Karpas-422 (cell line): ENCODE measurements around the gene AGAP1. TPM values are rescaled to one million over a fixed set of nuclear protein-coding genes. Genes with fewer than 3 reads are reported as not detected.

Experiments
- DNase-seq: peaks from one replicate; pipeline ENCODE4 v3.0.0-alpha.2; 2015
- H2AFZ ChIP-seq: fragments of 200-600 bp; sonication (generic); 2 replicates; pipeline ENCODE4 v1.6.1; 2014; ENCODE audit warnings: antibody characterized with exemption, low read length, mixed read lengths
- H3K27ac ChIP-seq: fragments of 200-600 bp; sonication (generic); 2 replicates; pipeline ENCODE4 v1.5.1; 2014; ENCODE audit warnings: mild to moderate bottlenecking, low read length, moderate library complexity
- H3K27me3 ChIP-seq: fragments of 200-600 bp; sonication (generic); 2 replicates; pipeline ENCODE4 v1.6.1; 2014; ENCODE audit warnings: low read length, mixed read lengths
- H3K36me3 ChIP-seq: fragments of 200-600 bp; sonication (generic); 2 replicates; pipeline ENCODE4 v1.6.1; 2014; ENCODE audit warnings: low read length, mixed read lengths; ENCODE audit not compliant: insufficient read depth
- H3K4me1 ChIP-seq: fragments of 200-600 bp; sonication (generic); 2 replicates; pipeline ENCODE4 v1.6.1; 2014; ENCODE audit warnings: mild to moderate bottlenecking, low read length, mixed read lengths
- H3K4me2 ChIP-seq: fragments of 200-600 bp; sonication (generic); 2 replicates; pipeline ENCODE4 v1.6.1; 2014; ENCODE audit warnings: low read length, low read depth, mild to moderate bottlenecking; ENCODE audit not compliant: poor library complexity, severe bottlenecking
- H3K4me3 ChIP-seq: fragments of 200-600 bp; sonication (generic); 2 replicates; pipeline ENCODE4 v1.5.1; 2014; ENCODE audit warnings: mild to moderate bottlenecking, antibody characterized with exemption, low read length, mixed read lengths
- H3K79me2 ChIP-seq: fragments of 200-600 bp; sonication (generic); 2 replicates; pipeline ENCODE4 v1.6.1; 2014; ENCODE audit warnings: mild to moderate bottlenecking, low read length, mixed read lengths
- H3K9ac ChIP-seq: fragments of 200-600 bp; sonication (generic); 2 replicates; pipeline ENCODE4 v1.6.0; 2014; ENCODE audit warnings: low read length
- H3K9me2 ChIP-seq: fragments of 200-600 bp; sonication (generic), shearing (Covaris generic); replicated peaks from 2 replicates; pipeline ENCODE4 v1.6.0; 2014; ENCODE audit warnings: mild to moderate bottlenecking, low read length, moderate library complexity; ENCODE audit not compliant: insufficient read depth
- H3K9me3 ChIP-seq: fragments of 300-700, 200-600 bp; sonication (generic); 2 replicates; pipeline ENCODE4 v1.6.1; 2014; ENCODE audit warnings: low read length, mixed read lengths
- H4K20me1 ChIP-seq: fragments of 200-600 bp; sonication (generic); 2 replicates; pipeline ENCODE4 v1.6.1; 2014; ENCODE audit warnings: mild to moderate bottlenecking, antibody characterized with exemption, low read length, low read depth; ENCODE audit not compliant: insufficient read depth
- total RNA-seq: library from RNA; depleted of rRNA; stranded (reverse); fragments of >200 nt; shearing (Covaris generic); gene quantifications from 2 replicates; pipeline ENCODE4 v1.2.3, GENCODE V29; 2014; ENCODE audit warnings: low replicate concordance

Gene AGAP1
- total RNA-seq, 1 experiment from 2014 or later: not detected

GRCh38 chr2:236026841-236027240 is 533.0 kb downstream of the AGAP1 start:
- Histone ChIP-seq H4K20me1 (no peaks in the 10 kb centered on the region), H2AFZ (no peak overlapping the region), H3K36me3 (no peaks in the 10 kb centered on the region), H3K4me3 (no peak overlapping the region), H3K4me2 (no peak overlapping the region), H3K27ac (no peak overlapping the region), H3K79me2 (no peaks in the 10 kb centered on the region), H3K9me3 (no peaks in the 10 kb centered on the region), H3K9ac (no peak overlapping the region), H3K9me2 (no peaks in the 10 kb centered on the region), H3K27me3 (no peaks in the 10 kb centered on the region), H3K4me1 (no peaks in the 10 kb centered on the region)
- DNase-seq: no peak

- H4K20me1 ChIP-seq: no peaks in the 10 kb centered on the region
- H3K9me3 ChIP-seq: no peaks in the 10 kb centered on the region
- H3K4me3 ChIP-seq: no peak overlapping the region
- H3K27ac ChIP-seq: no peak overlapping the region
- no peak overlapping the region for H2AFZ ChIP-seq
- no peaks in the 10 kb centered on the region for H3K79me2 ChIP-seq
- no peaks in the 10 kb centered on the region for H3K27me3 ChIP-seq
- no peak overlapping the region for H3K9ac ChIP-seq
- H3K4me1 ChIP-seq: no peaks in the 10 kb centered on the region
- H3K36me3 ChIP-seq: no peaks in the 10 kb centered on the region
- DNase-seq: no peak
- H3K4me2 ChIP-seq: no peak overlapping the region
- no peaks in the 10 kb centered on the region for H3K9me2 ChIP-seq
Observed at GRCh38 chr2:236028066-236028465, 534.2 kb downstream of the AGAP1 start.

- H3K36me3 ChIP-seq: no peaks in the 10 kb centered on the region
Observed at GRCh38 chr2:236033462-236033861, 539.6 kb downstream of the AGAP1 start.

GRCh38 chr2:236034974-236035373 is 541.1 kb downstream of the AGAP1 start:
- no peaks in the 10 kb centered on the region for H3K9me2 ChIP-seq
- no peaks in the 10 kb centered on the region for H3K9me3 ChIP-seq
- no peaks in the 10 kb centered on the region for H3K4me1 ChIP-seq
- H3K4me2 ChIP-seq: no peak overlapping the region
- no peaks in the 10 kb centered on the region for H3K27me3 ChIP-seq
- H3K9ac ChIP-seq: no peak overlapping the region
- H3K27ac ChIP-seq: no peak overlapping the region
- H3K36me3 ChIP-seq: no peaks in the 10 kb centered on the region
- H4K20me1 ChIP-seq: no peaks in the 10 kb centered on the region
- no peak overlapping the region for H2AFZ ChIP-seq
- H3K79me2 ChIP-seq: no peaks in the 10 kb centered on the region
- no peak overlapping the region for H3K4me3 ChIP-seq
- no peak for DNase-seq

More at GRCh38 chr2:236033462-236033861, 539.6 kb downstream of the AGAP1 start:
- Histone ChIP-seq H2AFZ (no peak overlapping the region), H3K4me2 (no peak overlapping the region), H3K4me1 (no peaks in the 10 kb centered on the region), H3K9ac (no peak overlapping the region), H4K20me1 (no peaks in the 10 kb centered on the region), H3K79me2 (no peaks in the 10 kb centered on the region), H3K9me2 (no peaks in the 10 kb centered on the region), H3K9me3 (no peaks in the 10 kb centered on the region), H3K4me3 (no peak overlapping the region), H3K27ac (no peak overlapping the region), H3K27me3 (no peaks in the 10 kb centered on the region)
- no peak for DNase-seq

GRCh38 chr2:236036045-236036444 is 542.2 kb downstream of the AGAP1 start:
- Histone ChIP-seq H3K4me3 (no peak overlapping the region), H4K20me1 (no peaks in the 10 kb centered on the region), H3K9ac (no peak overlapping the region), H3K36me3 (no peaks in the 10 kb centered on the region), H3K9me2 (no peaks in the 10 kb centered on the region), H3K9me3 (no peaks in the 10 kb centered on the region), H3K4me1 (no peaks in the 10 kb centered on the region), H3K79me2 (no peaks in the 10 kb centered on the region), H2AFZ (no peak overlapping the region), H3K4me2 (no peak overlapping the region), H3K27ac (no peak overlapping the region), H3K27me3 (no peaks in the 10 kb centered on the region)
- no peak for DNase-seq

GRCh38 chr2:236038096-236038495 is 544.3 kb downstream of the AGAP1 start:
- no peaks in the 10 kb centered on the region for H3K4me1 ChIP-seq
- H3K9me2 ChIP-seq: no peaks in the 10 kb centered on the region
- no peak overlapping the region for H3K9ac ChIP-seq
- no peaks in the 10 kb centered on the region for H3K79me2 ChIP-seq
- no peak overlapping the region for H3K4me3 ChIP-seq
- H3K27ac ChIP-seq: no peak overlapping the region
- no peak overlapping the region for H3K4me2 ChIP-seq
- no peaks in the 10 kb centered on the region for H3K36me3 ChIP-seq
- H2AFZ ChIP-seq: no peak overlapping the region
- no peaks in the 10 kb centered on the region for H4K20me1 ChIP-seq
- H3K9me3 ChIP-seq: no peaks in the 10 kb centered on the region
- no peaks in the 10 kb centered on the region for H3K27me3 ChIP-seq
- no peak for DNase-seq

- Histone ChIP-seq H3K79me2 (no peaks in the 10 kb centered on the region), H3K9ac (no peak overlapping the region), H3K9me3 (no peaks in the 10 kb centered on the region), H3K4me2 (no peak overlapping the region), H3K36me3 (no peaks in the 10 kb centered on the region), H2AFZ (no peak overlapping the region), H3K4me1 (no peaks in the 10 kb centered on the region), H3K27me3 (no peaks in the 10 kb centered on the region), H3K9me2 (no peaks in the 10 kb centered on the region), H3K4me3 (no peak overlapping the region), H4K20me1 (no peaks in the 10 kb centered on the region), H3K27ac (no peak overlapping the region)
- DNase-seq: no peak
Observed at GRCh38 chr2:236040600-236041328, 546.9 kb downstream of the AGAP1 start.

GRCh38 chr2:236041616-236042015 is 547.8 kb downstream of the AGAP1 start:
- Histone ChIP-seq H3K9me2 (no peaks in the 10 kb centered on the region), H3K4me3 (no peak overlapping the region), H3K27me3 (no peaks in the 10 kb centered on the region), H3K4me2 (no peak overlapping the region), H2AFZ (no peak overlapping the region), H3K36me3 (no peaks in the 10 kb centered on the region), H3K9ac (no peak overlapping the region), H4K20me1 (no peaks in the 10 kb centered on the region), H3K79me2 (no peaks in the 10 kb centered on the region), H3K27ac (no peak overlapping the region), H3K4me1 (no peaks in the 10 kb centered on the region), H3K9me3 (no peaks in the 10 kb centered on the region)
- no peak for DNase-seq
